HG02943 (cell line): ENCODE results near the gene DNASE1L3.
"Not testable (repeated sequence)": the region's sequence is repeated elsewhere in the genome, so short reads cannot be mapped to it uniquely, and the experiment has no call there.

Experiments used
- ATAC-seq: cut with Tn5 transposase; IDR thresholded peaks from one replicate; pipeline ENCODE4 v1.9.1; 2021; ENCODE audit warnings: mild to moderate bottlenecking, low read depth, moderate library complexity; ENCODE audit not compliant: unreplicated experiment

Gene DNASE1L3

GRCh38 chr3:58236527-58237237 lies 25.9 kb upstream of the DNASE1L3 start:
- ATAC-seq, result no peak

GRCh38 chr3:58235970-58236369 lies 25.2 kb upstream of the DNASE1L3 start:
- no peak for ATAC-seq

GRCh38 chr3:58234516-58234931 lies 23.8 kb upstream of the DNASE1L3 start:
- no peak for ATAC-seq

GRCh38 chr3:58231666-58232065 lies 20.9 kb upstream of the DNASE1L3 start:
- no peak for ATAC-seq

GRCh38 chr3:58230876-58231552 lies 20.2 kb upstream of the DNASE1L3 start:
- ATAC-seq, result no peak

- ATAC-seq, result not testable (repeated sequence)
Measured at GRCh38 chr3:58227933-58228332, 17.2 kb upstream of the DNASE1L3 start.

GRCh38 chr3:58223855-58224254 lies 13.1 kb upstream of the DNASE1L3 start:
- no peak for ATAC-seq

- no peak for ATAC-seq
Measured at GRCh38 chr3:58222161-58222724, 11.5 kb upstream of the DNASE1L3 start.

- no peak for ATAC-seq
Measured at GRCh38 chr3:58218904-58219303, 8.1 kb upstream of the DNASE1L3 start.

- no peak for ATAC-seq
Measured at GRCh38 chr3:58217209-58217811, 6.5 kb upstream of the DNASE1L3 start.

- no peak for ATAC-seq
Measured at GRCh38 chr3:58216496-58217195, 5.9 kb upstream of the DNASE1L3 start.

- peak; percentile 17 for ATAC-seq
Measured at GRCh38 chr3:58215317-58216025, 4.7 kb upstream of the DNASE1L3 start.

- peak; percentile 79 for ATAC-seq
Measured at GRCh38 chr3:58214484-58215316, 3.9 kb upstream of the DNASE1L3 start.

GRCh38 chr3:58209933-58210332 lies 839 bp downstream of the DNASE1L3 start:
- ATAC-seq, result no peak

- no peak for ATAC-seq
Measured at GRCh38 chr3:58207954-58208353, 2.8 kb downstream of the DNASE1L3 start.

- ATAC-seq, result no peak
Measured at GRCh38 chr3:58206406-58207011, 4.3 kb downstream of the DNASE1L3 start.

GRCh38 chr3:58205981-58206380 lies 4.8 kb downstream of the DNASE1L3 start:
- ATAC-seq, result no peak

- ATAC-seq, result no peak
Measured at GRCh38 chr3:58204720-58205119, 6.1 kb downstream of the DNASE1L3 start.

- no peak for ATAC-seq
Measured at GRCh38 chr3:58203541-58203940, 7.2 kb downstream of the DNASE1L3 start.
